Smooth muscle cell (in vitro differentiated cells): ENCODE data around the gene PEX26. TPM values are rescaled to one million over a fixed set of nuclear protein-coding genes. Genes with fewer than 3 reads are reported as not detected.

ENCODE experiments used
- DNase-seq: peaks from one replicate; lab custom pipeline; 2025; ENCODE audit not compliant: unreplicated experiment; lab: John Stamatoyannopoulos, UW
- H2AFZ ChIP-seq: fragments of 200-600 bp; sonication (generic); 2 replicates; pipeline ENCODE4 v1.6.0; 2016; ENCODE audit warnings: antibody characterized with exemption, low read depth, mild to moderate bottlenecking
- H3F3A ChIP-seq: fragments of 200-600 bp; sonication (generic); 2 replicates; pipeline ENCODE4 v1.6.0; 2017; ENCODE audit warnings: antibody characterized with exemption, low read depth
- H3K27ac ChIP-seq: fragments of 200-600 bp; sonication (generic); 2 replicates; pipeline ENCODE4 v1.5.1; 2016; ENCODE audit warnings: low read depth, mild to moderate bottlenecking
- H3K27me3 ChIP-seq: fragments of 200-600 bp; sonication (generic); 2 replicates; pipeline ENCODE4 v1.6.1; 2016; ENCODE audit warnings: low read depth, mild to moderate bottlenecking
- H3K36me3 ChIP-seq: fragments of 200-600 bp; sonication (generic); 2 replicates; pipeline ENCODE4 v1.5.1; 2016; ENCODE audit warnings: low read depth
- H3K4me1 ChIP-seq: fragments of 200-600 bp; sonication (generic); 2 replicates; pipeline ENCODE4 v1.5.1; 2016; ENCODE audit warnings: low read depth
- H3K4me2 ChIP-seq: fragments of 200-600 bp; sonication (generic); 2 replicates; pipeline ENCODE4 v1.6.0; 2016; ENCODE audit warnings: mild to moderate bottlenecking
- H3K4me3 ChIP-seq: fragments of 200-600 bp; sonication (generic); 2 replicates; pipeline ENCODE4 v1.5.1; 2016; ENCODE audit warnings: mild to moderate bottlenecking
- H3K79me2 ChIP-seq: fragments of 200-600 bp; sonication (generic); 2 replicates; pipeline ENCODE4 v1.6.0; 2016; ENCODE audit warnings: low read depth, mild to moderate bottlenecking
- H3K9ac ChIP-seq: fragments of 200-600 bp; sonication (generic); 2 replicates; pipeline ENCODE4 v1.6.0; 2016; ENCODE audit warnings: low read depth
- H3K9me3 ChIP-seq: fragments of 200-600 bp; sonication (generic); replicated peaks from 2 replicates; pipeline ENCODE4 v1.5.1; 2016; ENCODE audit warnings: low read depth
- H4K20me1 ChIP-seq: fragments of 200-600 bp; sonication (generic); 2 replicates; pipeline ENCODE4 v1.6.0; 2016; ENCODE audit warnings: low read depth
- CTCF ChIP-seq: fragments of 200-600 bp; sonication (generic); IDR thresholded peaks from 2 replicates; pipeline ENCODE4 v1.5.1; 2017; ENCODE audit warnings: borderline replicate concordance, mild to moderate bottlenecking, antibody characterized with exemption; ENCODE audit not compliant: insufficient read depth, poor library complexity, severe bottlenecking
- WGBS: methylation state at CpG from one replicate; pipeline ENCODE4 v1.1.7; 2016; ENCODE audit warnings: low lambda C conversion rate; 5-methylcytosine and 5-hydroxymethylcytosine counted together
- polyA plus RNA-seq: library from polyadenylated mRNA; unstranded; fragments of >200 nt; fragmentation: Nextera tagmentation; extraction: Ambion mirVana; gene quantifications from 2 replicates; pipeline ENCODE4 v1.2.1, GENCODE V29; 2016
- total RNA-seq: library from RNA; depleted of rRNA; stranded (reverse); fragments of >200 nt; gene quantifications from 2 replicates; pipeline ENCODE4 v1.2.3, GENCODE V29; 2014

PEX26 gene
- total and polyA plus RNA-seq, 2 experiments from 2014 or later, result 4.3 to 15.3 TPM

- H3K79me2 ChIP-seq, result peaks cover 8% of the 10 kb centered on the region
- H3K4me3 ChIP-seq, result no peak overlapping the region
- peaks cover 7% of the 10 kb centered on the region for H3K4me1 ChIP-seq
- DNase-seq, result no peak
- no peak overlapping the region for H3K4me2 ChIP-seq
- no peaks in the 10 kb centered on the region for H3K9me3 ChIP-seq
- no peak overlapping the region for H2AFZ ChIP-seq
- 97% methylated on average over 10 of the region's 10 CpGs for WGBS
- TF ChIP-seq CTCF, result no peak
- H3F3A ChIP-seq, result no peaks in the 10 kb centered on the region
- H3K36me3 ChIP-seq, result peaks cover 20% of the 10 kb centered on the region
- H3K27me3 ChIP-seq, result no peaks in the 10 kb centered on the region
- no peak overlapping the region for H3K9ac ChIP-seq
- H4K20me1 ChIP-seq, result peaks cover 15% of the 10 kb centered on the region
- H3K27ac ChIP-seq, result no peak overlapping the region
Observed at GRCh38 chr22:18083406-18083805, 5.6 kb downstream of the PEX26 start.

GRCh38 chr22:18085188-18085587, 7.4 kb downstream of the PEX26 start:
- DNase-seq, result no peak
- Histone ChIP-seq H3F3A (no peaks in the 10 kb centered on the region), H3K4me1 (no peaks in the 10 kb centered on the region), H3K4me3 (no peak overlapping the region), H3K27ac (no peak overlapping the region), H3K79me2 (no peaks in the 10 kb centered on the region), H2AFZ (no peak overlapping the region), H3K27me3 (no peaks in the 10 kb centered on the region), H3K9me3 (no peaks in the 10 kb centered on the region), H3K36me3 (peaks cover 20% of the 10 kb centered on the region), H3K4me2 (no peak overlapping the region), H4K20me1 (peaks cover 15% of the 10 kb centered on the region), H3K9ac (no peak overlapping the region)
- no peak for TF ChIP-seq CTCF

GRCh38 chr22:18087350-18087855, 9.6 kb downstream of the PEX26 start:
- peaks cover 9% of the 10 kb centered on the region for H4K20me1 ChIP-seq
- WGBS, result 73% methylated on average over 13 of the region's 13 CpGs
- H3K9ac ChIP-seq, result no peak overlapping the region
- H2AFZ ChIP-seq, result no peak overlapping the region
- no peak overlapping the region for H3K27ac ChIP-seq
- no peak overlapping the region for H3K4me3 ChIP-seq
- H3F3A ChIP-seq, result no peaks in the 10 kb centered on the region
- no peaks in the 10 kb centered on the region for H3K4me1 ChIP-seq
- H3K79me2 ChIP-seq, result no peaks in the 10 kb centered on the region
- no peaks in the 10 kb centered on the region for H3K27me3 ChIP-seq
- peaks cover 16% of the 10 kb centered on the region for H3K36me3 ChIP-seq
- TF ChIP-seq CTCF, result no peak
- no peaks in the 10 kb centered on the region for H3K9me3 ChIP-seq
- no peak for DNase-seq
- H3K4me2 ChIP-seq, result no peak overlapping the region

GRCh38 chr22:18088825-18089568, 11.2 kb downstream of the PEX26 start:
- Histone ChIP-seq H3K4me1 (no peaks in the 10 kb centered on the region), H3K4me2 (no peak overlapping the region), H3K79me2 (no peaks in the 10 kb centered on the region), H3K36me3 (peaks cover 16% of the 10 kb centered on the region), H3K4me3 (no peak overlapping the region), H3K27ac (no peak overlapping the region), H3K9me3 (no peaks in the 10 kb centered on the region), H3F3A (no peaks in the 10 kb centered on the region), H4K20me1 (no peaks in the 10 kb centered on the region), H3K27me3 (no peaks in the 10 kb centered on the region), H3K9ac (no peak overlapping the region), H2AFZ (no peak overlapping the region)
- no peak for DNase-seq
- WGBS, result 95% methylated on average over 11 of the region's 11 CpGs
- no peak for TF ChIP-seq CTCF
